Activated CD4-positive, alpha-beta memory T cell treated with anti-CD3 and anti-CD28 coated beads, Interleukin-2, amount 10 ng/mL, durations not matched to agents 7 days and 5 days (primary cell): ENCODE results near the gene STK32B. TPM values are rescaled to one million over a fixed set of nuclear protein-coding genes. Genes with fewer than 3 reads are reported as not detected.
"Not testable (repeated sequence)": the region's sequence is repeated elsewhere in the genome, so short reads cannot be mapped to it uniquely, and the experiment has no call there.

Experiments used
- CTCF ChIA-PET: fragments of 350-600 bp; sonication (Branson Sonifier 250); formaldehyde crosslinking; loops from one replicate; lab custom pipeline; 2021; ENCODE audit warnings: antibody characterized with exemption, inconsistent platforms; lab: Charles Lee
- POLR2A ChIA-PET: fragments of 350-600 bp; sonication (Branson Sonifier 250); formaldehyde crosslinking; loops from one replicate; lab custom pipeline; 2021; ENCODE audit warnings: antibody characterized with exemption; lab: Charles Lee
- DNase-seq: peaks from one replicate; pipeline ENCODE4 v3.0.0-alpha.2; 2020
- H3K27ac Mint-ChIP-seq: one replicate; pipeline ENCODE4 v1.8.0; 2021; ENCODE audit warnings: mild to moderate bottlenecking, mixed read lengths
- H3K27me3 Mint-ChIP-seq: one replicate; pipeline ENCODE4 v1.8.0; 2021; ENCODE audit warnings: mixed read lengths
- H3K36me3 Mint-ChIP-seq: one replicate; pipeline ENCODE4 v1.8.0; 2021; ENCODE audit warnings: low read depth, mixed read lengths
- H3K4me1 Mint-ChIP-seq: one replicate; pipeline ENCODE4 v1.8.0; 2021; ENCODE audit warnings: mixed read lengths
- H3K4me3 Mint-ChIP-seq: one replicate; pipeline ENCODE4 v1.8.0; 2021; ENCODE audit warnings: mild to moderate bottlenecking, mixed read lengths
- H3K9me3 Mint-ChIP-seq: one replicate; pipeline ENCODE4 v1.8.0; 2021; ENCODE audit warnings: mixed read lengths
- total RNA-seq, 2 experiments: library from RNA; stranded (reverse); gene quantifications; one replicate each; pipeline ENCODE4 v1.2.3, GENCODE V29; 2021

Gene STK32B
- total RNA-seq, 2 experiments from 2014 or later = not detected

DNA sequence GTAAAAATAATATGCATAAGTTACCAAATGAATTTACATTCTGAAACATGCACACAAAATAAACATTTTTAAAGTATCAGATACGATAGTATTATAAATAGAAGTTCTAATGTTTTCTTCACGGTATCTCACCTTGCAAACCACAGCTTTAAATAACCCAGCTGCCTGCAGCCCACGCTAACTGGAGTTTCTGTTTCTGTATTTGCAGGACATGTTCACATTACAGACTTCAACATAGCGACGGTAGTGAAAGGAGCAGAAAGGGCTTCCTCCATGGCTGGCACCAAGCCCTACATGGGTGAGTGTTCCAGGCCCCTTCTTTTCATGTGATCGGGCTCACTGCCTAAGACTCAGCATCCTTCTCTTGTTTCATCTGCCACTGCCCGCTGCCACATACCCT, 365.4 kb downstream of the STK32B start:
- Mint-ChIP-seq H3K4me1 (no peaks in the 10 kb centered on the region), H3K36me3 (no peaks in the 10 kb centered on the region), H3K27me3 (no peaks in the 10 kb centered on the region), H3K27ac (no peak overlapping the region), H3K4me3 (no peak overlapping the region), H3K9me3 (peaks cover 3% of the 10 kb centered on the region)
- ChIA-PET CTCF (no interaction called here), POLR2A (no interaction called here)
- DNase-seq = no peak

GRCh38 chr4:5420266-5420665, 369.0 kb downstream of the STK32B start:
- no peak overlapping the region for H3K27ac Mint-ChIP-seq
- no peak for DNase-seq
- H3K4me1 Mint-ChIP-seq = no peaks in the 10 kb centered on the region
- no peaks in the 10 kb centered on the region for H3K36me3 Mint-ChIP-seq
- no peaks in the 10 kb centered on the region for H3K27me3 Mint-ChIP-seq
- ChIA-PET CTCF (no interaction called here), POLR2A (no interaction called here)
- no peak overlapping the region for H3K4me3 Mint-ChIP-seq
- peaks cover 3% of the 10 kb centered on the region for H3K9me3 Mint-ChIP-seq

GRCh38 chr4:5421416-5421815, 370.1 kb downstream of the STK32B start:
- Mint-ChIP-seq H3K4me3 (no peak overlapping the region), H3K36me3 (no peaks in the 10 kb centered on the region), H3K9me3 (peaks cover 3% of the 10 kb centered on the region), H3K4me1 (no peaks in the 10 kb centered on the region), H3K27me3 (no peaks in the 10 kb centered on the region), H3K27ac (no peak overlapping the region)
- ChIA-PET POLR2A (no interaction called here), CTCF (no interaction called here)
- DNase-seq = no peak

- DNase-seq = no peak
- no peak overlapping the region for H3K4me3 Mint-ChIP-seq
- H3K27ac Mint-ChIP-seq = no peak overlapping the region
- ChIA-PET CTCF (no interaction called here), POLR2A (no interaction called here)
- H3K4me1 Mint-ChIP-seq = no peaks in the 10 kb centered on the region
- H3K36me3 Mint-ChIP-seq = no peaks in the 10 kb centered on the region
- peaks cover 3% of the 10 kb centered on the region for H3K9me3 Mint-ChIP-seq
- no peaks in the 10 kb centered on the region for H3K27me3 Mint-ChIP-seq
Measured at GRCh38 chr4:5422195-5422594, 370.9 kb downstream of the STK32B start.

DNA sequence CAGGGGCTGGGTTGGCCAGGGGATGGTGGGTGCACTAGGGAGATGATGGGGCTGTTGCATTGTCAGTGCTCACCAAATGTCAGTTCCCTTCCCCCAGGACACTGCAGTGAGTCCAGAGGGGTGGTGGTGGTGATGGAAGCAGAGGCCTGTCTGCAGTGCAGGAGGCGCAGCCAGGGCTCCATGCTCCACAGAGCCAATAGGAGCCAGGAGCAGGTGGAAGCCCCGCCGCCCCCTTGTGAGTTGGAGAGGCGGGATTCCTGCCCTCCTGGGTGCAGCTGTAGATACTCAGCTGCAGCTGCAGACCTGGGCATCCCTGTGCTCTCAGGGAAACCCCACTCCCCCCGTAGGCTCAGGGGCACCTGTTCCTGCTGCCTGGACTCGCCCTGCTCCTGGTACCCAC, 372.4 kb downstream of the STK32B start:
- CTCF ChIA-PET = no interaction called here
- POLR2A ChIA-PET = no interaction called here
- no peak overlapping the region for H3K27ac Mint-ChIP-seq
- no peaks in the 10 kb centered on the region for H3K4me1 Mint-ChIP-seq
- no peaks in the 10 kb centered on the region for H3K36me3 Mint-ChIP-seq
- peaks cover 3% of the 10 kb centered on the region for H3K9me3 Mint-ChIP-seq
- no peak overlapping the region for H3K4me3 Mint-ChIP-seq
- H3K27me3 Mint-ChIP-seq = no peaks in the 10 kb centered on the region
- no peak for DNase-seq

DNA sequence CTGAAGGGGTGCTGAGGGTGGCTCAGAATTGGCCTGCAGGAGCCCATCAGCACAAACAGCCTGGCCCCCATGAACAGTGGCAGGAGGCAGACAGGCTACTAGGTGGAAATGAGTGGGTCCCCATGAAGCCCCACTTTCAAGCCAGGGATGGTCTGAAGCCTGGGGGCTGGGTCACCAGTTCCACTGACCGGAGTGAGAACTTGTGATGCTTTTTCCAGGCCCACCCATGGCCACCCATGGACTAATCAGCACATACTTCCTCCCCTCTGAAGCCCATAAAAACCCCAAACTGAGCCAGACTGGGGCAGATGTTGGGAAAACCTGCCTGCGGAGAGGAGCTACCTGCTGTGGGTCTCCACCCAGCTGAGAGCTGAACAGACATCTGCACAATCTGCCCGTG, 372.9 kb downstream of the STK32B start:
- POLR2A ChIA-PET = no interaction called here
- H3K4me3 Mint-ChIP-seq = no peak overlapping the region
- no peak for DNase-seq
- no peaks in the 10 kb centered on the region for H3K4me1 Mint-ChIP-seq
- no peaks in the 10 kb centered on the region for H3K27me3 Mint-ChIP-seq
- CTCF ChIA-PET = no interaction called here
- no peak overlapping the region for H3K27ac Mint-ChIP-seq
- no peaks in the 10 kb centered on the region for H3K36me3 Mint-ChIP-seq
- H3K9me3 Mint-ChIP-seq = no peaks in the 10 kb centered on the region

GRCh38 chr4:5424901-5425300, 373.6 kb downstream of the STK32B start:
- Mint-ChIP-seq H3K4me3 (no peak overlapping the region), H3K9me3 (no peaks in the 10 kb centered on the region), H3K27ac (no peak overlapping the region), H3K27me3 (no peaks in the 10 kb centered on the region), H3K36me3 (no peaks in the 10 kb centered on the region), H3K4me1 (no peaks in the 10 kb centered on the region)
- ChIA-PET POLR2A (no interaction called here), CTCF (no interaction called here)
- DNase-seq = no peak

GRCh38 chr4:5429747-5430146, 378.5 kb downstream of the STK32B start:
- Mint-ChIP-seq H3K27me3 (no peaks in the 10 kb centered on the region), H3K4me3 (no peak overlapping the region), H3K27ac (no peak overlapping the region), H3K9me3 (peaks cover 2% of the 10 kb centered on the region), H3K36me3 (no peaks in the 10 kb centered on the region), H3K4me1 (no peaks in the 10 kb centered on the region)
- DNase-seq = no peak
- ChIA-PET CTCF (no interaction called here), POLR2A (no interaction called here)

DNA sequence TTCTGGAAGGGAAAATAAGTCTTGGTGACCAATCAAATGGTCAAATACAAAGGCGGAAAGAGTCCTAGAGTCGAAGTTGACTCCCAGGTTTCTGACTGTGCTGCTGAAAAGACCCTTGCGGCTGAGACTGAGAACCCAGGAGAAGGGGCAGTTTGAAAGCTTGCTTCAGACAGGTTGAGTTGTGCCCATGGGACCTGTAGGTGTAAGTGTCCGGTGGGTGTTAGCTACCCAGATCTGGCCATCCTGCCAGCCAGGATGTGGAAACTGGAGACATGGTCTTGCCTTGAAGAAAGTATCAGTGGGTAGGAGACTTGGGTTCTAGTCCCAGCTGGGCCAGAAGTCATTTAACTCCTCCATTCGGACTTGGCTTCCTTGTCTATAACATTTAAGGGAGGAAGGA, 381.9 kb downstream of the STK32B start:
- ChIA-PET CTCF (no interaction called here), POLR2A (no interaction called here)
- Mint-ChIP-seq H3K4me3 (no peak overlapping the region), H3K27me3 (no peaks in the 10 kb centered on the region), H3K36me3 (no peaks in the 10 kb centered on the region), H3K4me1 (no peaks in the 10 kb centered on the region), H3K9me3 (peaks cover 3% of the 10 kb centered on the region), H3K27ac (no peak overlapping the region)
- DNase-seq = no peak

DNA sequence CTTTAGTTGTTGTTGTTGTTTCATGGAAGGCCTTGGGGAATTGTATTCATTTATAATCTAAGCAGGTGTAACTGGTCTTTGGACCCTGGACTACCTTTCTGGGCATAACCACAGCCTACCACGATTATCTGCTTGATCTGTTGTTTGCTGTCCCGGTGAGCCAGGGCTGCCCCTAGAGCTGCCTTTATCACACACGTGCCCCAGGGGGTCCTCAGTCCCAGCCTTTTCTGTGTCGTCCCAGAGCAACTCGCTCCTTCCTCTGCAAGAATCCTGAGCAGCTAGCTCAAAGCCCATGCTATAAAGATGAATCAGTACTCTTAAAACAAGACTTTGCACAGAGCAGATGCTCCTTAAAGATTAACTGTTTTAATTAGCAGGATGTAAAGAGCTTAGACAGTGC, 383.9 kb downstream of the STK32B start:
- no peak for DNase-seq
- peaks cover 5% of the 10 kb centered on the region for H3K9me3 Mint-ChIP-seq
- no peak overlapping the region for H3K27ac Mint-ChIP-seq
- H3K36me3 Mint-ChIP-seq = no peaks in the 10 kb centered on the region
- no peak overlapping the region for H3K4me3 Mint-ChIP-seq
- ChIA-PET CTCF (no interaction called here), POLR2A (no interaction called here)
- no peaks in the 10 kb centered on the region for H3K27me3 Mint-ChIP-seq
- no peaks in the 10 kb centered on the region for H3K4me1 Mint-ChIP-seq

DNA sequence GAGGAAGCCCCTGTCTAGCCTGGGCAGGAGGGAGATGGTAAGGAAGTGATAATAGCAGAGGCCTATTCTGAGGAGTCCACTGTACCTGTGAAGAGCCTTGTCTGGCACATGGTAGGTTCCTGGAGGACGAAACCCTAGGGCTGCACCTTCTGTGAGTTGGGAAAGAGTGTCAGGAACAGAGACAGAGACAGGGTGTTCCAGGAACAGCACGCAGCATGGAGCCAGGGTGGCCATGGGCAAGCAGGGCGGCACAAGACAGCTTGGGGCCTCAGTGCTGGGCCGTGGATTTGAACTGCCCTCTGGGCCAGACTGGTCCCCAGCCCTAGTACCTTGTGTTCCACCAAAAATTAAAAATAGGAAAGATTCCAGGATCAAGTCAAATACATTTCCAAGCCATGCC, 384.5 kb downstream of the STK32B start:
- H3K4me1 Mint-ChIP-seq = no peaks in the 10 kb centered on the region

DNA sequence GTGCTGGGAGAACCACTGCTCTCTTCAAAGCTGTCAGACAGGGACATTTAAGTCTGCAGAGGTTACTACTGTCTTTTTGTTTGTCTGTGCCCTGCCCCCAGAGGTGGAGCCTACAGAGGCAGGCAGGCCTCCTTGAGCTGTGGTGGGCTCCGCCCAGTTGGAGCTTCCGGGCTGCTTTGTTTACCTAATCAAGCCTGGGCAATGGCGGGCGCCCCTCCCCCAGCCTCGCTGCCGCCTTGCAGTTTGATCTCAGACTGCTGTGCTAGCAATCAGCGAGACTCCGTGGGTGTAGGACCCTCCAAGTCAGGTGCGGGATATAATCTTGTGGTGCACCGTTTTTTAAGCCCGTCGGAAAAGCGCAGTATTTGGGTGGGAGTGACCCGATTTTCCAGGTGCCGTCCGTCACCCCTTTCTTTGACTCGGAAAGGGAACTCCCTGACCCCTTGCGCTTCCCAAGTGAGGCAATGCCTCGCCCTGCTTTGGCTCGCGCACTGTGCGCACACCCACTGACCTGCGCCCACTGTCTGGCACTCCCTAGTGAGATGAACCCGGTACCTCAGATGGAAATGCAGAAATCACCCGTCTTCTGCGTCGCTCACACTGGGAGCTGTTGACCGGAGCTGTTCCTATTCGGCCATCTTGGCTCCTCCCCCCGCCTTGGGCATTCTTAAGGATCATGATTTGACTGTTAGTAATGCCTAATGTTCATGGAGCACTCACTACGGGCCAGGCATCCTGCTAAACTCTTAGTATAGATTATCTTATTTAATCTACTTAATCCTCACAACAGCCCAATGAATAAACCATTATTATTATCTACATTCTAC, 392.9 kb downstream of the STK32B start:
- POLR2A ChIA-PET, H3K27ac Mint-ChIP-seq, H3K4me1 Mint-ChIP-seq, CTCF ChIA-PET, H3K9me3 Mint-ChIP-seq, H3K36me3 Mint-ChIP-seq, H3K27me3 Mint-ChIP-seq, H3K4me3 Mint-ChIP-seq, DNase-seq: not testable (repeated sequence)

More for the DNA sequence above, 384.5 kb downstream of the STK32B start:
- Mint-ChIP-seq H3K27ac (no peak overlapping the region), H3K27me3 (no peaks in the 10 kb centered on the region), H3K4me3 (no peak overlapping the region), H3K36me3 (no peaks in the 10 kb centered on the region), H3K9me3 (peaks cover 5% of the 10 kb centered on the region)
- no peak for DNase-seq
- ChIA-PET POLR2A (no interaction called here), CTCF (no interaction called here)

- Mint-ChIP-seq H3K9me3 (peaks cover 4% of the 10 kb centered on the region), H3K36me3 (no peaks in the 10 kb centered on the region), H3K4me1 (no peaks in the 10 kb centered on the region), H3K4me3 (no peak overlapping the region), H3K27ac (no peak overlapping the region), H3K27me3 (no peaks in the 10 kb centered on the region)
- DNase-seq = no peak
- ChIA-PET CTCF (no interaction called here), POLR2A (no interaction called here)
Measured at GRCh38 chr4:5444918-5445517, 393.7 kb downstream of the STK32B start.
